GM13976 (cell line): Measurements from ENCODE around the gene ARID5B.

Experiments
- DNase-seq: peaks from one replicate; pipeline ENCODE4 v3.0.0; 2012; ENCODE audit warnings: low spot score
- CTCF ChIP-seq: IDR thresholded peaks from 2 replicates; pipeline ENCODE4 v1.5.1; 2012; ENCODE audit warnings: borderline replicate concordance, mild to moderate bottlenecking; ENCODE audit not compliant: insufficient read depth; ENCODE audit errors: extremely low read depth, missing control alignments, control extremely low read depth
- in situ Hi-C: fragments of 300-500 bp; cut with MboI; formaldehyde crosslinking; loops from one replicate; pipeline ENCODE4 v1.12.0; 2022; ENCODE audit warnings: low sequenced_read_pairs, mixed read lengths, inconsistent platforms; ENCODE audit not compliant: unreplicated experiment

The ARID5B gene

GRCh38 chr10:61942604-61943461 lies 41.3 kb downstream of the ARID5B start:
- no peak for DNase-seq
- in situ Hi-C loops: no loop called here
- TF ChIP-seq CTCF: no peak

GRCh38 chr10:61943674-61944378 lies 42.3 kb downstream of the ARID5B start:
- peak; percentile 26 for DNase-seq
- no peak for TF ChIP-seq CTCF

GRCh38 chr10:61944410-61945147 lies 43.1 kb downstream of the ARID5B start:
- no peak for DNase-seq
- in situ Hi-C loops: no loop called here
- no peak for TF ChIP-seq CTCF

More at GRCh38 chr10:61943674-61944378, 42.3 kb downstream of the ARID5B start:
- in situ Hi-C loops: no loop called here

- no peak for DNase-seq
- no peak for TF ChIP-seq CTCF
- in situ Hi-C loops: no loop called here
These were observed 48.2 kb downstream of the ARID5B start for GRCh38 chr10:61949687-61950086.

- no peak for TF ChIP-seq CTCF
- DNase-seq: no peak
- in situ Hi-C loops: no loop called here
These were observed 49.1 kb downstream of the ARID5B start for GRCh38 chr10:61950449-61951143.

GRCh38 chr10:61951144-61951483 lies 49.6 kb downstream of the ARID5B start:
- no peak for DNase-seq
- TF ChIP-seq CTCF: no peak
- in situ Hi-C loops: no loop called here
